Psoas muscle (tissue), 8 donors: ENCODE data around the gene SLIT3. TPM values are rescaled to one million over a fixed set of nuclear protein-coding genes. Genes with fewer than 3 reads are reported as not detected.

ENCODE experiments used
- ATAC-seq, 4 donors: fragments of 200-7000 bp; cut with Tn5 transposase; one replicate each; pipeline ENCODE4 v1.9.1; 2020; ENCODE audit warnings: moderate library complexity in 3 of 4, mild to moderate bottlenecking in 2 of 4
- DNase-seq, 2 donors: peaks; one replicate each; pipeline ENCODE4 v3.0.0-alpha.2; 2020
- H3K27ac ChIP-seq: fragments of 200-600 bp; one replicate; pipeline ENCODE4 v1.8.0; 2022
- H3K27me3 ChIP-seq, 3 donors: fragments of 200-600 bp in 1 of 3; one replicate each; pipeline versions ENCODE4 v1.6.1 to v1.8.0; 2013 to 2022; ENCODE audit warnings: low read length in 2 of 3, mild to moderate bottlenecking in 2 of 3, moderate library complexity in 1 of 3; ENCODE audit not compliant: insufficient read depth in 3 of 3
- H3K36me3 ChIP-seq, 2 donors: fragments of 200-600 bp in 1 of 2; one replicate each; pipeline versions ENCODE4 v1.6.1 to v1.8.0; 2013 to 2022; ENCODE audit warnings: low read depth in 1 of 2, mild to moderate bottlenecking in 1 of 2, moderate library complexity in 1 of 2; ENCODE audit not compliant: insufficient read depth in 1 of 2
- H3K4me1 ChIP-seq: fragments of 200-600 bp; one replicate; pipeline ENCODE4 v1.8.0; 2022
- H3K4me3 ChIP-seq: fragments of 200-600 bp; one replicate; pipeline ENCODE4 v1.8.0; 2022; ENCODE audit warnings: mild to moderate bottlenecking
- H3K9me3 ChIP-seq: fragments of 200-600 bp; one replicate; pipeline ENCODE4 v1.8.0; 2022
- WGBS, 3 donors: extraction: QIAGEN DNeasy Blood & Tissue Kit; methylation state at CpG; one replicate each; pipeline versions ENCODE4 v1.1.6 to v1.1.7; 2013; 5-methylcytosine and 5-hydroxymethylcytosine counted together
- intact Hi-C, 2 donors: fragments of 100-400 bp; cut with DNase I; formaldehyde crosslinking; loops; one replicate each; pipeline versions ENCODE4 v1.11.0 to v1.14.2; 2022
- polyA plus RNA-seq, 3 donors: library from polyadenylated mRNA; stranded (reverse); fragments of 200-250 nt; gene quantifications; one replicate each; pipeline ENCODE4 v1.2.3, GENCODE V29; 2013
- total RNA-seq, 4 donors: library from RNA; stranded (reverse); fragmentation: NEBNext Ultra II Directional in 2 of 4; extraction: Animal tissue kit (Norgen Biotek cat#: 25700) in 2 of 4; gene quantifications; one replicate each; pipeline versions ENCODE4 v1.2.1 to v1.2.4, GENCODE V29; 2021 to 2023
- TF ChIP-seq, protein P1 (sequence below): fragments of 200-600 bp; IDR thresholded peaks from one replicate; pipeline ENCODE4 v1.8.0; 2022; ENCODE audit warnings: antibody characterized with exemption
- donor health status: healthy with polysubstance abuse.
- donor health status: DM: no; HTN: no; CAD: no; lungs with moderate emphysema.
- donor health status: Bipolar disorder and iron deficiency.
- donor health status: healthy.
- donor health status: DM: yes; HTN: yes; CAD: no.
- donor health status: DM: no; HTN: no; CAD: no.
- donor health status: DM: no; HTN: no; CAD: no.
- donor health status: DM: yes; HTN: yes; CAD: no.

The SLIT3 gene
- total and polyA plus RNA-seq, 7 donors, result 0.81 to 5.9 (median 2.1) TPM

DNA sequence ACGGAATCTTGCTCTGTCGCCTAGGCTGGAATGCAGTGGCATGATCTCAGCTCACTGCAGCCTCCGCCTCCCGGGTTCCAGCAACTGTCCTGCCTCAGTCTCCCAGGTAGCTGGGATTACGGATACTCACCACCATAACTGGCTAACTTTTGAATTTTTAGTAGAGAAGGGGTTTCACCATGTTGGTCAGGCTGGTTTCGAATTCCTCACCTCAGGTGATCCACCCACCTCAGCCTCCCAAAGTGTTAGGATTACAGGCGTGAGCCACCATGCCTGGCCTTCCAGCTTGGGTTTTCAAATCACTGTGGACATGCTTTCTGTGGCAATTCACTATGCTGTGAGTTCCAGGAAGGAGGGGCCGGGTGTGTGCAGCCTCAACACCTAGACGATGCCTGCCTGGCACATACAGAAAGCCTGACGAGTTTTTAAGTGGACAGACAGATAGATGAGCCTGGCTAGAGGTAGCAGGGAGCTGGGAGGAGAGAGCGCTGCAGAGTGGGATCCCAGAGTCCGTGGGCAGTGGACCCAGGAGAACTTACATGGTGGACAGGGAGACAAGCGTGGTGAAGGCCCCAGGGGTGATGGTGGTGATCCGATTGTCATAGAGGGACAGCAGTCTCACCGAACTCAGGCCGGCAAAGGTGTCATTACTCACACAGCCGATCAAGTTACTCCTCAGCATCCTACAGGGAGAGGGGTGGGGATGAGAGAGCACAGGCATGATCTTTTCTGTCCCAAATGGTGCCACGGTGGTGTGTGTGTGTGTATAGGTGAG lies 548.3 kb downstream of the SLIT3 start:
- TF ChIP-seq, protein P1, sequence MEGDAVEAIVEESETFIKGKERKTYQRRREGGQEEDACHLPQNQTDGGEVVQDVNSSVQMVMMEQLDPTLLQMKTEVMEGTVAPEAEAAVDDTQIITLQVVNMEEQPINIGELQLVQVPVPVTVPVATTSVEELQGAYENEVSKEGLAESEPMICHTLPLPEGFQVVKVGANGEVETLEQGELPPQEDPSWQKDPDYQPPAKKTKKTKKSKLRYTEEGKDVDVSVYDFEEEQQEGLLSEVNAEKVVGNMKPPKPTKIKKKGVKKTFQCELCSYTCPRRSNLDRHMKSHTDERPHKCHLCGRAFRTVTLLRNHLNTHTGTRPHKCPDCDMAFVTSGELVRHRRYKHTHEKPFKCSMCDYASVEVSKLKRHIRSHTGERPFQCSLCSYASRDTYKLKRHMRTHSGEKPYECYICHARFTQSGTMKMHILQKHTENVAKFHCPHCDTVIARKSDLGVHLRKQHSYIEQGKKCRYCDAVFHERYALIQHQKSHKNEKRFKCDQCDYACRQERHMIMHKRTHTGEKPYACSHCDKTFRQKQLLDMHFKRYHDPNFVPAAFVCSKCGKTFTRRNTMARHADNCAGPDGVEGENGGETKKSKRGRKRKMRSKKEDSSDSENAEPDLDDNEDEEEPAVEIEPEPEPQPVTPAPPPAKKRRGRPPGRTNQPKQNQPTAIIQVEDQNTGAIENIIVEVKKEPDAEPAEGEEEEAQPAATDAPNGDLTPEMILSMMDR, result no peak
- DNase-seq, result no peak
- H3K27me3 ChIP-seq, result no peaks in the 10 kb centered on the region
- no peaks in the 10 kb centered on the region for H3K4me1 ChIP-seq
- no peak overlapping the region for H3K27ac ChIP-seq
- WGBS, 3 donors, result 79 to 84% (median 82%) methylated on average over 18 of the region's 18 CpGs
- intact Hi-C loops, result no loop called here
- no peaks in the 10 kb centered on the region for H3K36me3 ChIP-seq
- no peak overlapping the region for H3K4me3 ChIP-seq
- H3K9me3 ChIP-seq, result no peaks in the 10 kb centered on the region
- no peak for ATAC-seq

DNA sequence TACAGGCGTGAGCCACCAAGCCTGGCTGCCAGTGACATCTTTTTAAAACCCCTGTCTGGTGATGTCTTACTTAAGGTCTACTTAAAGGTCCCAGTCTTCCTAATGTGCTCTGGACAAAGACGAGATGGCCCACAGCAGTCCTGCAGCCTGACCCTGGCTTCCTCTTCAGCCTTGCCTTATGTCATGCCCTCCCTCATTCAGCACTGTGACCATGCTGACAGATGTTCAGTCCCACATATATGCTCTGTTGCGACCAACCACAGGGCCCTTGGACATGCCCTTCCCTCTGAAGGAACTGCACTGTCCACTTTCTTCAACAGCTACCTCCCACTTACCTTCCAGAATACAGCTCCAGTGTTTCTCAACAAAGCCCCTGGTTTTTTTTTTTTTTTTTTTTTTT lies 548.9 kb downstream of the SLIT3 start:
- no peak overlapping the region for H3K4me3 ChIP-seq
- H3K4me1 ChIP-seq, result no peaks in the 10 kb centered on the region
- H3K27me3 ChIP-seq, result no peaks in the 10 kb centered on the region
- DNase-seq (no peak), ATAC-seq (no peak)
- WGBS, 3 donors, result 76 to 92% (median 82%) methylated on average over 3 of the region's 3 CpGs
- TF ChIP-seq, protein P1, result no peak
- no peaks in the 10 kb centered on the region for H3K9me3 ChIP-seq
- intact Hi-C loops, result no loop called here
- H3K27ac ChIP-seq, result no peak overlapping the region
- H3K36me3 ChIP-seq, result no peaks in the 10 kb centered on the region

DNA sequence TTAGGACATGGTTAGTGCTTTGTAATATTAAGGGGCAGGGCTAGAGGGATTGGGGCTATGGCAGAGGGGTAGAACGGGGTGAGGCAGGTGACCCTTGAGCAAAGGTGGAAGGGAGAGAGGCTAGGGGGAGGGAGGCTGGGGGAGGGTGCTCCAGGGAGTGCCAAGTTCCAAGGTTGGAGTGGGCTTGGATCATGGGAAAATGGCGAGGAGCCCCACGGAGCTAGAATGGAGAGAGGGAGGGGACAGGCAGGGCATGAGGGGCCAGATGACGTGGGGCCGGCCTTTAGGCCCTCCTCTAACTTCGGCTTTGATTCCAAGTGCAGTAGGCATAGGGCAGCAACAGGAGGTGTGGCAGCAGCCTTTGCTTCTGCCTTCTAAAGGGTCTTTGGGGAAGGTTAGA lies 550.0 kb downstream of the SLIT3 start:
- H3K27me3 ChIP-seq, result no peaks in the 10 kb centered on the region
- WGBS, 3 donors, result 46 to 61% (median 56%) methylated on average over 6 of the region's 6 CpGs
- TF ChIP-seq, protein P1, result no peak
- H3K4me3 ChIP-seq, result no peak overlapping the region
- ATAC-seq, result no peak
- intact Hi-C loops, result no loop called here
- no peaks in the 10 kb centered on the region for H3K9me3 ChIP-seq
- no peak overlapping the region for H3K27ac ChIP-seq
- H3K36me3 ChIP-seq, result no peaks in the 10 kb centered on the region
- no peaks in the 10 kb centered on the region for H3K4me1 ChIP-seq
- DNase-seq, result no peak

DNA sequence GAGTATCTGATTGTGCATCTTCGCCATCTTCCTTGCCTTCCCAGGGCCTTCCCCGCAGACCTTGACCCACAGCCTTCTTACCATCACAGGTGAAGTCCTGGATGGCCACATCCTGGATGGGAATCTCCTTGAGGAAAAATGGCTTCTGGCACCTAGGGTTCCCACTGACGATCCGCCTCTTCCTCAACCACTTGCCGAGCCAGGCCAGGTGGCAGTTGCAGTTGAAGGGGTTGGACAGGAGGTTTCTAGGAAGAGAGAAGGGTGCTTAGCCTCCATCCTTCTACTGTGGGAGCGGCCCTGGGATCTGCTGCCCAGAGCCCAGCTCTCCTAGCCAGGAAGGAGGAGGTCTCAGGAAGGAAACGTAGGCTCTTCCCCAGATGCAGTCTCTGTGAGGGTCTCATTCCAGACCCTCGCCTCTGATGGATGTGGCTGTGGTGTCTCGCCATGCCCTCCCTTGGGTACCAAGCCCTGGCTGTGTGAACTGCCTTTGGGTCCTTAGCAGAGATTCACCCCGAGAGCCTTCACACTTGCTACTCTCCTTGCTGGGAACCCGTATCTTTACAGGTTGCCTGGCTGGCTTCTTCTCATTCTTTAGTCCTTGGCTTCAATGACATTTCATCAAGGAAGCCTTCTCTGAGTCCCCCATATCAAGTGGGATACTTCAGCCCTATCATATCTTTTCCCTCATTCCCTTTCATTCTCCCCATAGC lies 551.4 kb downstream of the SLIT3 start:
- H3K9me3 ChIP-seq, result no peaks in the 10 kb centered on the region
- TF ChIP-seq, protein P1, result no peak
- intact Hi-C loops, result no loop called here
- H3K27me3 ChIP-seq, result no peaks in the 10 kb centered on the region
- H3K4me1 ChIP-seq, result no peaks in the 10 kb centered on the region
- DNase-seq, result no peak
- ATAC-seq, result no peak
- no peaks in the 10 kb centered on the region for H3K36me3 ChIP-seq
- H3K4me3 ChIP-seq, result no peak overlapping the region
- WGBS, 3 donors, result 87 to 90% (median 90%) methylated on average over 10 to 11 of the region's 11 CpGs
- H3K27ac ChIP-seq, result no peak overlapping the region
